Stimulated activated CD8-positive, alpha-beta memory T cell treated with anti-CD3 and anti-CD28 coated beads, Interleukin-12 subunit alpha, Interleukin-12 subunit beta, amount 100 ng/mL, for 24 hours (primary cell): Measurements from ENCODE around the gene AVP.

Experiments
- DNase-seq: peaks from one replicate; pipeline ENCODE4 v3.0.0-alpha.2; 2020; ENCODE audit errors: extremely low read depth

The AVP gene

DNA sequence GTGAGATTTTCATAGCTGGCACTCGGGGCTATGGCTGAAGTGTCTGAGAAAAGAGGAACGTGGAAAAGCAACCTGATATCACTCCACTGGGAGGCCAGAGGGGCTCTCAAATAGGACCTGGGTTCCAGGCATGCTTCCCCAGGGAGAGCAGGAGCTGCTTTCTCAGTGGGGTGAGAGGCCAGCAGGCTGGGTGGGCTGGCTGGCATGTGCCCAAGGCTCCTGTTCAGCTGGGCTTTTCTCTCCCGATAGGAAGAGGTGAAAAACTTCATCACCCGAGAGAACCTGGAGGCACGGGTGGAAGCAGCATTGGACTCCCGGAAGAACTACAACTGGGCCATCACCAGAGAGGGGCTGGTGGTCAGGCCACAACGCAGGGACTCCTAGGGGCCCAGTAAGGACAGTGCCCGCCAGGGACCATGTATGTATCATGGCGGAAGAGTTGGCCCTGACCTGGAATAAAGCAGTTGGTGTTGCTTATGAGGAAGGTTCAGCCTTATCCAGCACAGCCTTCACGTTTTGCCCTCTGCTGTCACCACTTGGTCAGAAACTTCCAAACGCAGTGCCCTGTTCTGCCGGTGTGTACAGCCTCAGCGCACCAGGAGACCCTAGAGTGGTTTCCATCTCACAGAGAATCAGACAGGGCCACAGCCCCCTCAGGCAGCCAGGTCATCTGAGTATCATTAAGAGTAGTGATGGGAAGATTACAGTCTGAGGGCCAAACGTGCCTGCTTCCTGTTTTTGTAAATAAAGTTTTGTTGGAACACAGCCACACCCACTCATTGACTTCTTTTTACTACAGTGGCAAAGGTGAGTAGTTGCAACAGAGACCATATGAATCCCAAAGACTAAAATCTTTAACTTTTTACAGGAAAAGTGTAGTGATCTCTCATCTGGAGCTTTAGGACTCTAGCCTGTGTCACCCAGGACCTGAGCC, 36.8 kb downstream of the AVP start:
- DNase-seq, result no peak

DNA sequence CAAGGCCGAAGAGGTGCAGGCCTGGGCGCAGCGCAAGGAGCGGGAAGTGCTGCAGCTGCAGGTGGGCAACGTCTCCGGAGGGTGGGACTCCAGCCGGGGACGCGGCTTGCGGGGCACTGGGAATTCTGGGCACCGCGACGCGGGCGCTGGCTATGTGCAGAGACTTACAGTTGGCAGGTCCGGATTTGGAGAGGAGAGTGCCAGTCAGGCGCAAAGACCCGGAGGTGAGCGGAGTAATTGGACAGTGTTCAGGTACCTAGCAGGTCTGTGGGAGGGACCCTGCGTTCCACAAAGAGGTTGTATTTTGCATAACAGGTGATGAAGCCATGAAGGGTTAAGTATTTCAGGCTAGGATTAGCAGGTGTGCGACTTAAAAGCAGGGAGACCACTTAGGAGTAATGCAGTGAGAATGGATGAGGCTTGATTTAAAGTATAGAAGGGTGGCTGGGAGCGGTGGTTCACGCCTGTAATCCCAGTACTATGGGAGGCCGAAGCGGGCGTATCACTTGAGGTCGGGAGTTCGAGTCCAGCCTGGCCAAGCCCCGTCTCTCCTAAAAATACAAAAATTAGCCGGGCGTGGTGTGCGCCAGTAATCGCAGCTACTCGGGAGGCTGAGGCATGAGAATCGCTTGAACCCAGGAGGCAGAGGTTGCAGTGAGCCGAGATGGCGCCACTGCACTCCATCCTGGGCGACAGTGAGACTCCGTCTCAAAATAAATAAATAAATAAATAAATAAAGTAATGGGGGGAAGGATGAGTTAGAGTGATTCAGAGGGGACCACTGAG, 37.7 kb downstream of the AVP start:
- no peak for DNase-seq

GRCh38 chr20:3045816-3046676, 38.5 kb downstream of the AVP start, which contains the start of gene MRPS26:
Gene MRPS26 (plus strand): TSS chr20:3046052. CDS start chr20:3046069, 17 bp downstream.
- peak; percentile 67 for DNase-seq

DNA sequence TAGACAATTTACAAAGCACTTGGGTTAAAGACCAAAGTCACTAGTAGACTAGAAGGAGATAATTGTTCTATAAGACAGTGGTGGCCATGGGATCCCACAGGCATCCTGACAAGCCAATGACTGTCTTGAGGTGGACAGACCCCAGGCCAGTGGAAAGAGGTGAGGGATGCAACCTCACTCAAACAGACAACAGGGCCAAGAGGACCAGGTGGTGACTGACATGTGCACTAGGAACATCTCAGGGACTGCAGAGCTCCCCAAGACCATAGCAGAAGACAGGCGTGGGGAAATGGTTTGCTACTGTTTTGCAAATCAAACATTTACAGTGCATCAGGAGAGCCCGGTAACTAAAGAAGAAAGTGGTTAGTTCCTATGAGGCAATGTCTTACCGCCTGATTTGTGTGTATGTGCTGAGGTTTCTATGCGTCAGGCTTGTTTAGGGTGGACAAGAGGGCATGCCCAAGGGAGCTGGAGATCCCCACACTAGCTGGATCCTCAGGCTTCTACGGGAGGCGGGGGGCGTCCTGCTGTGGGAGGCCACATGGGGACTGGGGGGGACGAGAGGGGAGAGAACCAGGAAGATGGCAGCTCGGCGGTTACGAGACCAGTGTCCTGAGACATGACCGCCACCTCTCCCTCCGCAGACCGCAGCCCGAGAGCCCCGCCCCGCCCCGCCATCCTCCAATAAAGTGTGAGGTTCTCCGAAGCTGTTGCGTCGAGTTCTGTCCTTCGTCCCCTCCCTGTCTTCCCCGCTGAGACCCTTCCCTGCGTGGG, 39.3 kb downstream of the AVP start:
- DNase-seq, result no peak

DNA sequence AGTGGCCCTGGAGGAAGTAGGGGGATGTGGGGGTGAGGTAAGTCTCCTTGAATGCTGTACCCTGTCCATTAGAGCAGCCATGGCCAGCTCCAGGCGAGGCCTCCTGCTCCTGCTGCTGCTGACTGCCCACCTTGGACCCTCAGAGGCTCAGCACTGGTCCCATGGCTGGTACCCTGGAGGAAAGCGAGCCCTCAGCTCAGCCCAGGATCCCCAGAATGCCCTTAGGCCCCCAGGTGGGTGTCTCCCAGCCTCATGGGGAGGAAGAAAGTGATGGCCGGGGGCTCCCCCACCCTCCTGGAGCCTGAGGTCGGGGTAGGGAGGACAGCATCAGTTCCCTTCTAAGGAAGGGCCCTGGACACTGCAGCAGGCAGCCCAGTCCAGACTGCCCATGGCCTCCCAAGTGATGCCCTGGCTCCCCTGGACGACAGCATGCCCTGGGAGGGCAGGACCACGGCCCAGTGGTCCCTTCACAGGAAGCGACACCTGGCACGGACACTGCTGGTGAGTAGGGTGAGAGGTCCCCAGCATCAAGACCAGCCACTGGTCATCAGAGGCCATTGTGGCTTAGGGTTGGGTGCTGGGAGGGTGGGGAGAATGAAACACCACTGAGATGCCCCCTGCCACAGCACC, 40.1 kb downstream of the AVP start:
- DNase-seq, result no peak

GRCh38 chr20:3043322-3043721, 41.2 kb downstream of the AVP start, which contains the start of gene GNRH2:
Gene GNRH2 (plus strand): TSS chr20:3043622. CDS start chr20:3044415, 793 bp downstream.
- DNase-seq, result no peak

GRCh38 chr20:3042625-3043024, 41.9 kb downstream of the AVP start:
- DNase-seq, result no peak

DNA sequence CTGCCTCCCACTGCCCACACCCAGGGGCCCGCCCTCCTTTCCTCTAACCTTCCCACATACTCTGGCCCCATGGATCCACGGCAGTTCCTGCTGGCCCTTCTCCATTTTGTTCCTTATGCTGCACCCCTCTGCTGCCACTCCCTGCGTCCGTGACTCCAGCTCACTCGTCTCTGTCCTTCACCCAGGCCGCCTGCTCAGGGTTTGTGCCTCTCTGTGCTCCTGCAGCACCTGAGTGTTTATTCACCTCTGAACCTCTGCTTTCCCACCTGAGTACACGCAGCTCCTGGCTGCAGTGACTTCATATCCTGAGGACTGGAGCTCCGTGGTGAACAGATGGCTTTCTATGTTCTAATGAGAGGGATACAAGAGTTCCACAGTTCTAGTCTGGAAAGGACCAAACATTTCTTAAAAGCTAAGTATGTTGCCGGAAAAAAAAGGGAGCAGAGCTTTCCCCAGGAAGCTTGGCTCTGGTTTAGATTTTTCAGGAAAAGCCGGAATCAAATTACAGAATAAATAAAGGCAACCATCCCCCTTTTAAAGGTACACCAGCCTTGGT, 42.6 kb downstream of the AVP start:
- DNase-seq, result no peak

- no peak for DNase-seq
Observed at GRCh38 chr20:3040086-3040485, 44.4 kb downstream of the AVP start.

GRCh38 chr20:3039426-3039825, 45.1 kb downstream of the AVP start:
- DNase-seq, result no peak

DNA sequence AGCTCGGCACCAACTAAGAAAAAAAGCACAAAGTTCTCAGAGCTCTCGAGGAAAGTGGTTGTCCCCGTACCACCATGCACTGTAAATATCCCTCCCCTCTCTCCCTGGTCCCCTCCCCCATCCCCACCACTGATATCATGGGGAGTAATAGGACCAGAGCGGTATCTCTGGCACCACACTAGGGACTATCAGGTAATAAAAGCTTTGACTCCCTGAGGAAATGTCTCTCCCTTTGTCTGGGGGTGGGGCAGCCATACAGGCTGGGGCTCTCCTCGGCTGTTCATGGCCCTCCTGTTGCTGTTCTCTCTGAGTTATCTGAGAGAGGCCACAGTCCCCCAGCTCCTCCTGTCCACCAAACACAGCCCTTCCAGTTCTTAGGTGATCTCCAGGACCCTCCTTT, 46.1 kb downstream of the AVP start:
- no peak for DNase-seq

- DNase-seq, result no peak
Observed at GRCh38 chr20:3037654-3038053, 46.9 kb downstream of the AVP start.

DNA sequence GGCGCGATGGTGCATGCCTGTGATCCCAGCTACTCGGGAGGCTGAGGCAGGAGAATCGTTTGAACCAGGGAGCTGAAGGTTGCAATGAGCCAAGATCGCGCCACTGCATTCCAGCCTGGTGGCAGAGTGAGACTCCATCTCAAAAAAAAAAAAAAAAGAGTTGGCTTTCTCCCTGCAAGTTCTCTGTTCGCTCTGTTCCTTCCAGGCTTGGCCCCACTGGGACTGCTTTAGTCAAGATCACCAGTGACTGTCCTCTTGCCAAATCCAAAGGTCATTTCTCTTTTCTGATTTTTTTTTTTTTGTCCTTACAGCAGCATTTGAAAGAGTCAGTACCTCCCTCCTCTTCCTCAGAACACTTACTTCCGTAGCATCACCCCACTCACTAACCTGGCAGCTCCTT, 51.9 kb downstream of the AVP start:
- no peak for DNase-seq
